SHP77 treated with DMSO at 0.1 percent for 48 hours (cell line): ENCODE results near the gene CENPF.
"Not testable (repeated sequence)": the region's sequence is repeated elsewhere in the genome, so short reads cannot be mapped to it uniquely, and the experiment has no call there.

Experiments
- DNase-seq: peaks from one replicate; lab custom pipeline; 2025; lab: John Stamatoyannopoulos, UW

Gene CENPF, protein sequence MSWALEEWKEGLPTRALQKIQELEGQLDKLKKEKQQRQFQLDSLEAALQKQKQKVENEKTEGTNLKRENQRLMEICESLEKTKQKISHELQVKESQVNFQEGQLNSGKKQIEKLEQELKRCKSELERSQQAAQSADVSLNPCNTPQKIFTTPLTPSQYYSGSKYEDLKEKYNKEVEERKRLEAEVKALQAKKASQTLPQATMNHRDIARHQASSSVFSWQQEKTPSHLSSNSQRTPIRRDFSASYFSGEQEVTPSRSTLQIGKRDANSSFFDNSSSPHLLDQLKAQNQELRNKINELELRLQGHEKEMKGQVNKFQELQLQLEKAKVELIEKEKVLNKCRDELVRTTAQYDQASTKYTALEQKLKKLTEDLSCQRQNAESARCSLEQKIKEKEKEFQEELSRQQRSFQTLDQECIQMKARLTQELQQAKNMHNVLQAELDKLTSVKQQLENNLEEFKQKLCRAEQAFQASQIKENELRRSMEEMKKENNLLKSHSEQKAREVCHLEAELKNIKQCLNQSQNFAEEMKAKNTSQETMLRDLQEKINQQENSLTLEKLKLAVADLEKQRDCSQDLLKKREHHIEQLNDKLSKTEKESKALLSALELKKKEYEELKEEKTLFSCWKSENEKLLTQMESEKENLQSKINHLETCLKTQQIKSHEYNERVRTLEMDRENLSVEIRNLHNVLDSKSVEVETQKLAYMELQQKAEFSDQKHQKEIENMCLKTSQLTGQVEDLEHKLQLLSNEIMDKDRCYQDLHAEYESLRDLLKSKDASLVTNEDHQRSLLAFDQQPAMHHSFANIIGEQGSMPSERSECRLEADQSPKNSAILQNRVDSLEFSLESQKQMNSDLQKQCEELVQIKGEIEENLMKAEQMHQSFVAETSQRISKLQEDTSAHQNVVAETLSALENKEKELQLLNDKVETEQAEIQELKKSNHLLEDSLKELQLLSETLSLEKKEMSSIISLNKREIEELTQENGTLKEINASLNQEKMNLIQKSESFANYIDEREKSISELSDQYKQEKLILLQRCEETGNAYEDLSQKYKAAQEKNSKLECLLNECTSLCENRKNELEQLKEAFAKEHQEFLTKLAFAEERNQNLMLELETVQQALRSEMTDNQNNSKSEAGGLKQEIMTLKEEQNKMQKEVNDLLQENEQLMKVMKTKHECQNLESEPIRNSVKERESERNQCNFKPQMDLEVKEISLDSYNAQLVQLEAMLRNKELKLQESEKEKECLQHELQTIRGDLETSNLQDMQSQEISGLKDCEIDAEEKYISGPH (N-terminal part only)

DNA sequence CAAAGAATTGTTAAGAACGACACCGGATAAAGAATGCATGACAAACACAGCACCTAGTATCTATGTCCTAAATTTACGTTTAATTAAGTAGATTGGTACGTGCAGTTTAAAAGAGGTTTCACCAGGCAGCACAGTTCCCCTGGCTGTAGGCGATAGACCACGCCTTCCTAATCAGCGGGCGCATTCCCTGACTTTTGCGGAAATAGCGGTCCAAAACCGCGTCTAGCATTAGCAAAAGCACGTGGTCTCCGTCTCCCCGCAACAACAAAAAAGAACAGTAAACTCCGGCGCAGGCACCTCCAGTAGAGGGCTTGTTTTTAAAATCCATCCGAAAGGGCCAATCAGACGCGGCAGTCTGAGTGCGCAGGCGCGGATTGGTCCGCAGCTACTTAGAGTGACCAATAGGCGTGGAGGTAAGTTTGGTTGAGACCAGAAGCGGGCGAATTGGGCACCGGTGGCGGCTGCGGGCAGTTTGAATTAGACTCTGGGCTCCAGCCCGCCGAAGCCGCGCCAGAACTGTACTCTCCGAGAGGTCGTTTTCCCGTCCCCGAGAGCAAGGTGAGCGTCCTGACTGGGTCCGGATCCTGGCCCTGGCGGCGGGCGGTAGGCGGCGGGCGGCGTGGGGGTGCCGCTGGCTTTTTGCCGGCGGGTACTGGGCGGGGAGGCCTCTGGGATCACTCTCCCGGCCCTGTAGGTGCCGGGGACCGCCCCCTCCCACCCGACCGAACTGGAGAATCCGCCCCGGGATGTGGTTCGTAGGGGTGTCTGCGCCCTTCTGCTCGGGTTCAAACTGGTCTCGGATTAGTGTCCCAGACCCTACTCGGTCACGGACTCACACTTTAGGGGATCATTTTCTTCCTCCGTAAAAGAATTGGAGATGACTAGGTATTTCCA is at the start of gene CENPF:
Gene CENPF, plus strand, starts transcription at position 432 of the 894 bp plus-strand sequence. CDS start 10,560 bp downstream, outside the sequence.
- peak; percentile 99 for DNase-seq

DNA sequence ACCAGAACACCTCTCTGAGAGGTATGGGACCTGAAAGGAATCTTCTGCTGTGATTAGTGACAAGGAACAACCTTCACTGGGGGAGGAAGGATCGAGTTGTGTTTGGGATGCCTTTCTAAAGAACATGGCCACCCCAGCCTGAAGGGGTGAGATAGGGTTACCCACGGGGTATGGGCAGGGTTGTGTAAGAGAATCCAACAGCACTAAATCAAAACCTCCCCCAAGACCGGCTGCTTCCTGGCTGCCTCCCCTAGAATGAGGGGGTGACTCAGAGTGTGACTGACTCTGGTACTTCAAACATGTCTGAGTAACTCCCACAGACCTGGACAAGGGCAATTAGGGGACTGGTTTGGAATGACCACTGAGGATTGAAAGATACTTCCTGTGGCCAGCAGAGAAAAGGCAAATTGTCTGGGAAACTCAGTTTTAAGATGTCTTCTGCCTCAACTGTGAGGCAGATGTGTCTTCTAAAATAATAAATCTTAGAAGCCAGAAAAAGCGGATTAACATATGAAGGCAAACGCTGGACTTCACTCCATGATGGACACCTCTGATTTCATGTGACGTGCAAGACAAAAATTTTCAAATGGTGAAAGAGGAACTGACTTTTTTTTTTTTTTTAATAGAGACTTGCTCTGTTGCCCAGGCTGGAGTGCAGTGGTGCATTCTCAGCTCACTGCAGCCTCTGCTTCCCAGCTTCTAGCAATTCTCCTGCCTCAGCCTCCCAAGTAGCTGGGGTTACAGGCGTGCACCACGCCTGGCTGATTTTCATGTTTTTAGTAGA is 44.9 kb upstream of the CENPF start:
- DNase-seq = no peak

DNA sequence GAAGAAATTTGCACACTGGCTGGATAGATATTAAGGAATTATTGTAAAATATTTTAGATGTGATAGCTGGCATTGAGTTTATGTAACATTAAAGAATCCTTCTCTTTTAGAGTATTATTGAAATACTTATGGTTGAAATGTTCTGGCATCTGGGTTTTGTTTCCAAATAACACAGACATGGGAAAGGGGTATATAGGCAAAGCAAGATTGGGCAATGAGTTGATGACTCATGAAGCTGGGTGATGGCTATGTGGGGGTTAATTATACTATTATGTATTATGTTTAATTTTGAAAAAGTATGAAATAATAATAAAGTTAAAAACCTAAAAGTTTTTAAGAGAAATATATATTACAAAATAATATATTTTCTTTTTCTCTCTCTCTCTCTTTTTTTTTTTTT is 39.1 kb upstream of the CENPF start:
- no peak for DNase-seq

DNA sequence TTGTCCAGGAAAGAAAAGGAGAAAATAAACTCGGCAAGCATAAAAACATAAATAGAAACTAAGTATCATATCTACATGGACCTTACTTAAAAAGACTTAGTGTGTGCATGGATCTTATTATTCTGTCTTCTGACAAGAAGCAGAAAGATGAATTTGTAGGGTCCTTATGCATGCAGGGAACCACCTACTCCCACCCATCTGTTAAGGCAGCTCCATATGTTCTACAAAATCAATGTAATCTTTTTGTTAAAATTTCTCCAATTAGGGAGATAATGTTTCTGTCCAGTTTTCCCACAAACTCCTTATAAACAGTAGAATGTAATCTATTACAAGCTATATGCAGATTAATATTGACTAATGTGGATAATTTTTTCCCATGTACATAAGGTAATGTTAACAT is 37.7 kb upstream of the CENPF start:
- DNase-seq = no peak

DNA sequence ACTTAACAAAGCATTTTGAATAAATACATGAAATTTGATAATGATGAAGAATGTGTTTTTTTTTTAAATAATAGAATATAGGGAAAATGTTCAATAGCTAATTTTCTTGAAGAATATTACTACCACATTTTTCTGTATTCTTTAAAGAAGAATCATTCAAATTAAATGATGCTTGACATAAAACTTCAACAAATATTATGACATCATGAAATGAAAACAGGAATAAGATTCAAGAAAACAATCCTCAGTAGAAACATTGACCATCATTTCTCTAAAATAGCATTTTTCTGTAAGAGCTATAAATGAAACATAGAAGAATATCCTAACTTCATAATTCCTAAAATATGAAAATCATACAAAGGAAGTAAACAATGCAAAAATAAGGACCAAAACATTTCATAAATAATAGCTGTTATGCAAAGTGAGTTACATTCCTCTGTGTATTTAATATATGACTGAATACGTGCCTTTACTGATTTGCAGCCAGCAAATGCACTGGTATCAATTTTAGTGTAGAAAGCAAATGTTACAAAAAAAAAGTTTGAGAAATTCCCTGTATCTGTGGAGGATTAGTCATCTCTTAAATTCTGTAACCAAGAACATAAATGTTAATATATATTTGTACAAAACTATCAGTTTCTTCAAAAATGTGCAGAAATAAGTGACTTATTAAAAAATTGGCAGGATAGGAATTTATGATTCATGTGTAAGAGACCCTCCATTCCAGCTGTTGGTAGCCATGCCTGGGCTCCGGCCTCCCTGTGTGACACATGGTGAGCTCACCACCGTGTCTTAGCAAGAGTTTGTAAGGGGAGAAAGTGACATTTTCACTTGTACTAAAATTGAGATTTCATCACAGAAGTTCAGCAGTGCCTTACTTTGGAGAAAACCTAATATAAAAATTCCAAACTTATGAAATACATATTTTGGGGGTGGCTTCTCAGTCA is 36.6 kb upstream of the CENPF start:
- DNase-seq = no peak

DNA sequence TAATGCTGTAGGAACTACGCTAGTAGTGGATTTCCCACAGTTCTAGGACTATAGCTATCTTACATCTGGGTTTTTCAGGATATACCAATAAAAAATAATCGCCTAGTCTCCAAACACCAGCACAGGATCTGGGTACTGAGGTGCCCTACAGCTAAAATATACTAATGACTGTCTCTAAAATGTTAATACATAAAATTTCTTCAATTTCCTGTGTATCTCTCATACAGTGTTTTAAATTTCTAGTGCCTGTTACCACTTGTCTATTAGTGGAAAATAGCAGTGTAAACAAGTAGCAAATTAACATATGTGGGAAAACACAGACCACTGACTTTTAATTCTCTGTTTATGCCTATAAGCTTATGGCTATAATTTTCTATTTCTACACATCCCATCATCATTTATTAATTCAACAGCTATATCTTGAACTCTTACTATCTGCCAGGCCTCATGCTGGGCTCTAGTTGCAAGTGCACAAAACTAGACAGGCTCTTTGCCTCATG is 35.5 kb upstream of the CENPF start:
- DNase-seq = no peak

DNA sequence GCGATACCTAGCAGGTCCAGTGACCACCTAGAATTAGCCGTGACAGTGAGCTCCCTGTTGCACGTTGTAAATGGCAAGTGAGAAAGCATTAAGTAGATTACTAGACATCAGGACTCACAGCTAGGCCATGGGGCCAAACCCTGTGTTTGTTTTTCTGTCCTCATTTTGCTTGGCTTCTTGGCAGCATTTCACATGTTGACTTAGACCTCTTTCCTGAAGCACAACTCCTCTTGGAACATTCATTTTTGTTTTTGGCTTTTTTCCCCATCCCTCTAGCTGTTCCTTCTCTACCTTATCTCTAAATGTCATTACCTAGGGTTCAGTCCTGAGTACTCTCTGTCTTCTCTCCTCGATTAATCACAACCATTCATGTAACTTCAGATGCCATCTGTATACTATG is 34.7 kb upstream of the CENPF start:
- DNase-seq = no peak

DNA sequence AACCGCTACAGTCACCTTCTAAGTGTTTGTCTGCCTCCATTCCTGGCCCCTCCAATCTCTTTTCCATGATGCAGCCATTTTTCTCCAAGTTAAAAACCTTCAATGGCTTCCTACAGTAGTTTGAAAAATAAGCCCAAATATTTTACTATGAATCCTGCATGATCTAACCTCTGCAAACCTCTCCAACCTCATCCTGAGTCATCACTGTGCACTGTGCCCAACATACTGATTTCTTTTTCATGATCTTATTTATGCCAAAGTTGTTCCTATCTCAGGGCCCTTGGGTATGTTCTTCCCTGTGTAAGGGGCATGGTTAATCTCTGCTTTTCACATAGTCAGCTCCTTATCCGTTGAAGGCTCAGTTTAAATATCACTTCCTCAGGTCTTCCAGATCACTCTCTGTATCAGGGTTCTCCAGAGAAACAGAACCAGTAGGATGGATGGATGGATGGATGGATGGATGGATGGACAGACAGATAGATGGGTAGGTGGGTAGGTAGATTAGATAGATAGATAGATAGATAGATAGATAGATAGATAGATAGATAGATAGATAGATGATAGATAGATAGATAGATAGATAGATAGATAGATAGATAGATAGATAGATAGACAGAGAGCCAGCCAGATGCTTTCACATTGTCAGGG is 33.5 kb upstream of the CENPF start:
- DNase-seq = no peak

DNA sequence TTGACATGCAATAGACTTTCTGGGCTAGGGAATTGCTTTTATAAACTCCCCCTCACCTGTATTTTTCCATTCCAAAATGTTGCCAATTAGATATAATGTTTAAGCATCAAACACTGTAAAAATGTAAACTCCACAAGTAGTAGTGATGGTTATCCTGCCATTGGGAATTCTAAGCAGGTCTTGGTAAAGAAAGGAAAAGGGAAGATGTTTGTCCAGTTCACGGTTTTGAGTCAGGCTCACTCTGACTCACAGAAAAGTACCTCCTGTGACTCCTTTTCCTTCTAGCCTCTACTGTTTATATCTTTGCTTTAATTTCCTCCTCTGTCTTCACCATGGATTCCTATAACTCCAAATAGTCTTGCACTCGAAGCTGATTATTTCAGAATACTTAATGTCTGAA is 32.6 kb upstream of the CENPF start:
- no peak for DNase-seq

DNA sequence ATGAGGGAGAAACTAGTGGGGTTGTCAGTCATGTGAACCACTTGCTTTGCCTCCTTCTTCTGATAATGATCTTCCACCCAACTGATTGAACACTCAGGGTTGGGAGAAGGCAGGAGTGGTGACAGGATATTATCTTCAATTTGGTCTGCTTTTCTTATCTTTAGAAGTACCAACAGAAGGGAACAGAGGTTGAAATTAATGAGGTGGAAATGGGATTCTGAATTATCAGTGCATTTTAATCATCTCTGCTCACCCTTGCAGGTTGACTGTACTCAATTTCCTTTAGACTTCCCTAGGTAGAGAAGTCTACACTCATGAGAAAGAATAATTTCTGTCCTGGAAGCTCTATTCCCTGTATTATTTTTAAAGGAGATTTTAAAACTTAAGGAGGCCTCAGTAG is 31.7 kb upstream of the CENPF start:
- no peak for DNase-seq

DNA sequence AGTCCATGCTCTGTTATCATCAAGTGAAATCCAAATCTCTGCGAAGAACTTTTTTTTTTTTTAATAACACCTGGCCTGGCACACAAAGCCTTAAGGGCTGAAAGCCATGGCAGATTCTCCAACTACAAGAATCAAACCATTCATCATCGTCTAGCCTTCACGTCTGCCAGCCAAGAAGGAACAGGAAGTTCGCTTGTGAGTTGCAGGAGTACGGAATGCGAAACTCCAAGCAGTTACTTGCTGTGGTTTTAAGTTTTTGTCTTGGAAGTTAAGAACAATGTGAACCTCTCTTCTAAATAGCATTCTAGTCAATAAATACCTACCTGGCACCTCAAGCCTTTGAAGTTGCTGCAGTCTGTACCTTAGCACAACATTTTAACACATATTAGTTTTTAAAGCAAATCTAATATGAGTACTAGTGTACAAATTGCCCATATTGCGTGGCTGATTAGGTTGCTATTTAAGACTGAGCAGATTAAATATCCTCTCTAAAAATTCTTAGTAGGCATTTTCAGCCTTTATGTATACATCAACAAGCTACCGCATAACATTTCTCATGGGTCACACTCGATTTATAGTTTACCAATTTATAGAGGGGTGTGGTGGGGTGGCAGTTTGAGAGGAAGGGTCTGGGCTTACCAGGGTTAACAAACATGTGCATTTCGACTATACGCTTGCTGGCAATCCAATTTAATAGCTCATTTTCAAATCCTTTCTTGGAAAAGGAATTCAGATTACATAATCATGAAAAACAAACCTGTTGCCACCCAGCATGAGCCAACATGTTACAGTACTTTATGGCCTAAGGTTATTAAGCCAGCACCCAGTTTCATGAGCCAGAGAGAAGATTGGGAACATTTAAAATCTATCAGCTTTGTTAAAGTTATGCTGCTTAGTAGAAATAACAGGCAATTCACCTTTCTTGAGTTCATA is 29.3 kb upstream of the CENPF start:
- DNase-seq = no peak

DNA sequence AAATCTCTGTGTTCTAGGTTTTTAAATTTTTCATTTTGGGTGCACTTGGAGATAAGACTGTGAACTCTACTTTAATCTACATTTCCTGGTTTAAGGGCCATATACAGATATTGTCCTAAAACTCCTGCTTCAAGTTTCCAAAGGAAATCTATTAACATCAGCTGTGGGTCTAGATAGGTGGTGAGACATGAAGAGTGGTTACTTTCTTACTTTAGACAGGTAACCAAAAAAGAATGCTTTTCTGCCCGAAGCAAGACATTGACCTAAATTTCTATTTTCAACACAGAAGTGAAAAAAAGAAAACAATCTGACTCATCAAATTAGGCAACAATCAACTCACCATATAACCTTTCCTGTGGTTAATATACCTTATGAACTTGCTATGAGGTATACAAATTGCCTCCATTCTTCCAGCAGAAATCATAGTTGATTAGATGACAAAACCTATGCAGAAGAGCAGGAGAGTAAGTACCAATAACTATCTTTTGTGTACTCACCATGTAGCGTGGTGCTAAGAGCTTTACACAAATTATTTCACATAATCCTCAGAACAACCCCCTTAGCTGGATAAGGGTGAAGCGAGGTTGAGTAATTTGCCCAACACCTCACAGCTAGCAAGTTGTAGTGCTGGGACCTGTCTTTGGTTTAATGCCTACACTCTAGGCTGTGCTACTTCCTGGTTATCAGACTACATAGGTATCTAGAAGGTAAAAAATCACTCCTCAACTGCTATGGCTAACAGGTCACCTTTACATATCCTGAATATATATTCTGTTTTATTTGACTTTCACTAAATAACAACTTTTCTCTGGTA is 28.2 kb upstream of the CENPF start:
- no peak for DNase-seq

DNA sequence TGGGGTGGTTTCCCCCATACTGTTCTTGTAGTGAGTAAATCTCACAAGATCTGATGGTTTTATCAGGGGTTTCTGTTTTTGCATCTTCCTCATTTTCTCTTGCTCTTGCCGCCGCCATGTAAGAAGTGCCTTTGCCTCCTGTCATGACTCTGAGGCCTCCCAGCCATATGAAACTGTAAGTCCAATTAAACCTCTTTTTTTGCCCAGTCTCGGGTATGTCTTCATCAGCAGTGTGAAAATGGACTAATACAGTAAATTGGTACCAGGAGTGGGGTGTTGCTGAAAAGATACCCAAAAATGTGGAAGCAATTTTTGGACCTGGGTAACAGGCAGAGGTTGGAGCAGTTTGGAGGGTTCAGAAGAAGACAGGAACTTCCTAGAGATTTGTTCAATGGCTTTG is 26.9 kb upstream of the CENPF start:
- not testable (repeated sequence) for DNase-seq

DNA sequence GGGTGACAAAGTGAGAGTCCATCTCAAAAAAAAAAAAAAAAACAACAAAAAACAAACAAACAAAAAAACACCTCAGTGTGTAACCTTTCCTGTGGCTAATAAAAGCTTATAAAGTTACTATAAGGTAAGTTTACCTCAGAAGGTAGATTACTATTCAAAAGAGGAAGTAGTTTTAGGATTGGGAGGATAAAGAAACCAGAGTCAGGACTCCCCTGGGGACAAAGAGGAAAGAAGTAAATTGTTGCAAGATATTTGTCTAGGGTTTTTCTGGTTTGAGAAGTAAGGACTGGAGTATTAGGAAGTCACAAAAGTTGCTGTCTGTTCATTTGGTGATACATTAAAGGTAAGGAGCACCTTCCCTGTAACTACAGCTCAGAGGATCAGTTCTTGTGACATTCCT is 23.8 kb upstream of the CENPF start:
- DNase-seq = no peak

DNA sequence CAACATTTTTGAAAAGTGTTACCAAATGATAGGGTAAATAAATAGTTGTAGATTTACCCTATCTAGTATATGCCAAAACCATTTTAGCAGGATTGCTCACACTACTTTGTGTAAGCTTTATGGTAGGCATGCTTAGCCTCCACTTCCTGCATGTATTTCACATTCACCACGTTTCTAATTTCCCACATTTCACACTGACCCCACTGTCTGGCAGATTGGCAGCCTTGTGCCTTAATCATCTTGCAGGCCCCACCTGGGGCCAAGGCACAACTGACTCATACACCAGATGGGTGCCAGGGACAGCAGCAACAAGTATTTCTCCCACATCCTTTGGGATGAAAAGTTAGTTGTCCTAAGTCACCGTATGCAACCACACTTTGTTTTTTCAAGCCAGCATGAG is 21.2 kb upstream of the CENPF start:
- DNase-seq = no peak

DNA sequence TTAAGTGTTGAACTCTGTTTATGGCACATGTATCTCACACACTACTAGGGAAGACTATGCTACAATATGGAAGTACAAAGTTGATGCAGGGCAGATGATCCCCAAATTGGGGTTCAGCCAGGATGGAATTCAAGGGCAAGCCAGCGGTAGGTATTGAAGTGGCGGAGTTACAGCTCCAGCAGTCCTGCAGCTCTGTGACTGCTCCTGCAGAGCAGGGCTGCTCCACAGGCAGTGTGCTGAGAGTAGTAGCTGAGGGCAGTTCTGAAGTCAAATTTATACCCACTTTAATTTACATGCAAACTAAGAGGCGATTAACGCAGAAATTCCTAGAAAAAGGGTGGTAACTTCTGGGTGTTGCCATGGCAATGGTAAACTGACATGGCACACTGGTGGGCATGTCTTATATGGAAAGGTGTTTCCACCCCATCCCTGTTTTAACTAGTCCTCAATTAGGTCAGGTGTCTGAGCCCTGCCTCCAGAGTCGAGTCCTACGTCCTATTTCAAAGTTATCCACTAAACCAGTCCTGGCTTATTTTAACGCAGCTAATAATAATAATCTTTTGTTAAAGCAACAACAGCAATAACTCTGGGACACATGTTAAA is 20.6 kb upstream of the CENPF start:
- no peak for DNase-seq
